Neural cell (in vitro differentiated cells): ENCODE results near the gene GFPT1. TPM values are rescaled to one million over a fixed set of nuclear protein-coding genes. Genes with fewer than 3 reads are reported as not detected.

Source experiments
- H2AFZ ChIP-seq: fragments of 200-600, 300-800 bp; sonication (generic), shearing (Covaris generic); 2 replicates; pipeline ENCODE4 v1.6.0; 2014; ENCODE audit warnings: low read depth, mild to moderate bottlenecking, antibody characterized with exemption, low read length, moderate library complexity
- H3F3A ChIP-seq: fragments of 200-600 bp; shearing (Covaris generic); 2 replicates; pipeline ENCODE4 v1.6.1; 2016; ENCODE audit warnings: mild to moderate bottlenecking, moderate library complexity, mixed read lengths, antibody characterized with exemption, low read length; ENCODE audit not compliant: insufficient read depth, poor library complexity, severe bottlenecking
- H3K27ac ChIP-seq: fragments of 200-600, 300-800 bp; sonication (generic), shearing (Covaris generic); 2 replicates; pipeline ENCODE4 v1.5.1; 2014; ENCODE audit warnings: mild to moderate bottlenecking, low read length, moderate library complexity
- H3K27me3 ChIP-seq: fragments of 300-800, 200-600 bp; sonication (generic), shearing (Covaris generic); 2 replicates; pipeline ENCODE4 v1.6.0; 2014; ENCODE audit warnings: mild to moderate bottlenecking, low read depth, low read length, moderate library complexity; ENCODE audit not compliant: insufficient read depth
- H3K36me3 ChIP-seq: fragments of 300-800, 200-600 bp; sonication (generic), shearing (Covaris generic); 2 replicates; pipeline ENCODE4 v1.5.1; 2014; ENCODE audit warnings: mild to moderate bottlenecking, antibody characterized with exemption, low read length, moderate library complexity; ENCODE audit not compliant: insufficient read depth
- H3K4me2 ChIP-seq: fragments of 300-800, 200-600 bp; sonication (generic), shearing (Covaris generic); 2 replicates; pipeline ENCODE4 v1.6.0; 2014; ENCODE audit warnings: mild to moderate bottlenecking, low read length
- H3K4me3 ChIP-seq: fragments of 300-800, 200-600 bp; sonication (generic), shearing (Covaris generic); 2 replicates; pipeline ENCODE4 v1.5.1; 2014; ENCODE audit warnings: mild to moderate bottlenecking, low read length, moderate library complexity
- H3K79me2 ChIP-seq: fragments of 200-600 bp; shearing (Covaris generic); replicated peaks from 2 replicates; pipeline ENCODE4 v1.6.0; 2014; ENCODE audit warnings: mild to moderate bottlenecking, low read length, moderate library complexity; ENCODE audit not compliant: insufficient read depth
- H3K9ac ChIP-seq: fragments of 300-800, 200-600 bp; sonication (generic), shearing (Covaris generic); 2 replicates; pipeline ENCODE4 v1.6.1; 2016; ENCODE audit warnings: mild to moderate bottlenecking, low read length, mixed read lengths
- H3K9me2 ChIP-seq: fragments of 200-600 bp; shearing (Covaris generic); 2 replicates; pipeline ENCODE4 v1.6.1; 2016; ENCODE audit warnings: mild to moderate bottlenecking, low read length, mixed read lengths; ENCODE audit not compliant: insufficient read depth
- H3K9me3 ChIP-seq: fragments of 200-600, 300-800 bp; sonication (generic), shearing (Covaris generic); 2 replicates; pipeline ENCODE4 v1.6.1; 2016; ENCODE audit warnings: mild to moderate bottlenecking, mixed run types, low read length, moderate library complexity, mixed read lengths
- H4K20me1 ChIP-seq: fragments of 200-600 bp; shearing (Covaris generic); 2 replicates; pipeline ENCODE4 v1.6.1; 2016; ENCODE audit warnings: mild to moderate bottlenecking, mixed run types; ENCODE audit not compliant: insufficient read depth
- EP300 ChIP-seq: fragments of 450-650 bp; conservative IDR thresholded peaks from 2 replicates; pipeline ENCODE4 v1.6.1; 2014; ENCODE audit warnings: antibody characterized with exemption, mild to moderate bottlenecking, moderate library complexity; ENCODE audit not compliant: poor library complexity, severe bottlenecking
- EZH2 ChIP-seq: fragments of 200-600, 300-800 bp; shearing (Covaris generic), sonication (generic); IDR thresholded peaks from 2 replicates; pipeline ENCODE4 v1.6.1; 2014; ENCODE audit warnings: antibody characterized with exemption, low read length, borderline replicate concordance, mild to moderate bottlenecking; ENCODE audit not compliant: insufficient read depth, poor library complexity, severe bottlenecking
- MXI1 ChIP-seq: fragments of 450-650 bp; conservative IDR thresholded peaks from 2 replicates; pipeline ENCODE4 v1.6.1; 2014; ENCODE audit warnings: antibody characterized with exemption, mild to moderate bottlenecking; ENCODE audit not compliant: poor library complexity, severe bottlenecking
- POLR2AphosphoS5 ChIP-seq: IDR thresholded peaks from 2 replicates; pipeline ENCODE4 v1.6.1; 2012
- RAD21 ChIP-seq: fragments of 450-650 bp; conservative IDR thresholded peaks from 2 replicates; pipeline ENCODE4 v1.6.1; 2014; ENCODE audit warnings: antibody characterized with exemption, mild to moderate bottlenecking, moderate library complexity
- SMC3 ChIP-seq: fragments of 450-650 bp; conservative IDR thresholded peaks from 2 replicates; pipeline ENCODE4 v1.6.1; 2014; ENCODE audit warnings: antibody characterized with exemption, mild to moderate bottlenecking, moderate library complexity; ENCODE audit not compliant: poor library complexity
- TAF1 ChIP-seq: IDR thresholded peaks from 2 replicates; pipeline ENCODE4 v1.6.1; 2012; ENCODE audit warnings: low read depth
- polyA plus RNA-seq: library from polyadenylated mRNA; depleted of rRNA; stranded (reverse); fragments of >200 nt; gene quantifications from 2 replicates; pipeline ENCODE4 v1.2.3, GENCODE V29; 2014
- TF ChIP-seq, protein P1 (sequence below): fragments of 450-650 bp; IDR thresholded peaks from 2 replicates; pipeline ENCODE4 v1.5.1; 2014; ENCODE audit warnings: antibody characterized with exemption, mild to moderate bottlenecking, moderate library complexity; ENCODE audit not compliant: poor library complexity, severe bottlenecking
- TF ChIP-seq, protein P2 (sequence below): IDR thresholded peaks from 2 replicates; pipeline ENCODE4 v1.6.1; 2012; ENCODE audit warnings: borderline replicate concordance

GFPT1 gene
- polyA plus RNA-seq, 1 donor from 2014 or later = 39.4 TPM

DNA sequence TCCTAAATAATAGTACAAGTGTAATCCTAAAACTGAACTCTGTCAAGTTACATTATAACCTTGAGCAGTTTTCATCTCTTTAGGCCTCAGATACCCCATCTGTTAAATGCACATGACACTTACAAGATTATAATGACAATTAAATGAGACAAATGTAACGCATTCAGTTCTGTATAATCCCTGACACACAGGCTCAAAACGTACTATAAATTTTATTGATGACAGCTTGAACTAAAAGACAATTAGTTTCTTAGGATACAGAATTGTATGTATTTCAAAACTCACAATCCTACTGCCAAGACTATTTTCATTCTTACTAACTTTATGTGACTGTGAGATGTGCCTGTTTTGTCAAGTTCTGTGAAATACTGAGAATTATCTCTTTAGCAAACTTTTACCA is 56.2 kb downstream of the GFPT1 start:
- Histone ChIP-seq H2AFZ (no peak overlapping the region), H3K9me2 (no peaks in the 10 kb centered on the region), H4K20me1 (no peaks in the 10 kb centered on the region), H3F3A (no peaks in the 10 kb centered on the region), H3K36me3 (no peaks in the 10 kb centered on the region), H3K9me3 (no peaks in the 10 kb centered on the region), H3K27me3 (no peaks in the 10 kb centered on the region), H3K4me2 (no peak overlapping the region), H3K9ac (no peak overlapping the region), H3K4me3 (no peak overlapping the region), H3K27ac (no peak overlapping the region), H3K79me2 (no peaks in the 10 kb centered on the region)
- TF ChIP-seq EZH2 (no peak), MXI1 (no peak), SMC3 (no peak), TAF1 (no peak), RAD21 (no peak), POLR2AphosphoS5 (no peak), EP300 (no peak)
- TF ChIP-seq, protein P1, sequence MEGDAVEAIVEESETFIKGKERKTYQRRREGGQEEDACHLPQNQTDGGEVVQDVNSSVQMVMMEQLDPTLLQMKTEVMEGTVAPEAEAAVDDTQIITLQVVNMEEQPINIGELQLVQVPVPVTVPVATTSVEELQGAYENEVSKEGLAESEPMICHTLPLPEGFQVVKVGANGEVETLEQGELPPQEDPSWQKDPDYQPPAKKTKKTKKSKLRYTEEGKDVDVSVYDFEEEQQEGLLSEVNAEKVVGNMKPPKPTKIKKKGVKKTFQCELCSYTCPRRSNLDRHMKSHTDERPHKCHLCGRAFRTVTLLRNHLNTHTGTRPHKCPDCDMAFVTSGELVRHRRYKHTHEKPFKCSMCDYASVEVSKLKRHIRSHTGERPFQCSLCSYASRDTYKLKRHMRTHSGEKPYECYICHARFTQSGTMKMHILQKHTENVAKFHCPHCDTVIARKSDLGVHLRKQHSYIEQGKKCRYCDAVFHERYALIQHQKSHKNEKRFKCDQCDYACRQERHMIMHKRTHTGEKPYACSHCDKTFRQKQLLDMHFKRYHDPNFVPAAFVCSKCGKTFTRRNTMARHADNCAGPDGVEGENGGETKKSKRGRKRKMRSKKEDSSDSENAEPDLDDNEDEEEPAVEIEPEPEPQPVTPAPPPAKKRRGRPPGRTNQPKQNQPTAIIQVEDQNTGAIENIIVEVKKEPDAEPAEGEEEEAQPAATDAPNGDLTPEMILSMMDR = no peak
- TF ChIP-seq, protein P2, sequence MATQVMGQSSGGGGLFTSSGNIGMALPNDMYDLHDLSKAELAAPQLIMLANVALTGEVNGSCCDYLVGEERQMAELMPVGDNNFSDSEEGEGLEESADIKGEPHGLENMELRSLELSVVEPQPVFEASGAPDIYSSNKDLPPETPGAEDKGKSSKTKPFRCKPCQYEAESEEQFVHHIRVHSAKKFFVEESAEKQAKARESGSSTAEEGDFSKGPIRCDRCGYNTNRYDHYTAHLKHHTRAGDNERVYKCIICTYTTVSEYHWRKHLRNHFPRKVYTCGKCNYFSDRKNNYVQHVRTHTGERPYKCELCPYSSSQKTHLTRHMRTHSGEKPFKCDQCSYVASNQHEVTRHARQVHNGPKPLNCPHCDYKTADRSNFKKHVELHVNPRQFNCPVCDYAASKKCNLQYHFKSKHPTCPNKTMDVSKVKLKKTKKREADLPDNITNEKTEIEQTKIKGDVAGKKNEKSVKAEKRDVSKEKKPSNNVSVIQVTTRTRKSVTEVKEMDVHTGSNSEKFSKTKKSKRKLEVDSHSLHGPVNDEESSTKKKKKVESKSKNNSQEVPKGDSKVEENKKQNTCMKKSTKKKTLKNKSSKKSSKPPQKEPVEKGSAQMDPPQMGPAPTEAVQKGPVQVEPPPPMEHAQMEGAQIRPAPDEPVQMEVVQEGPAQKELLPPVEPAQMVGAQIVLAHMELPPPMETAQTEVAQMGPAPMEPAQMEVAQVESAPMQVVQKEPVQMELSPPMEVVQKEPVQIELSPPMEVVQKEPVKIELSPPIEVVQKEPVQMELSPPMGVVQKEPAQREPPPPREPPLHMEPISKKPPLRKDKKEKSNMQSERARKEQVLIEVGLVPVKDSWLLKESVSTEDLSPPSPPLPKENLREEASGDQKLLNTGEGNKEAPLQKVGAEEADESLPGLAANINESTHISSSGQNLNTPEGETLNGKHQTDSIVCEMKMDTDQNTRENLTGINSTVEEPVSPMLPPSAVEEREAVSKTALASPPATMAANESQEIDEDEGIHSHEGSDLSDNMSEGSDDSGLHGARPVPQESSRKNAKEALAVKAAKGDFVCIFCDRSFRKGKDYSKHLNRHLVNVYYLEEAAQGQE = no peak

DNA sequence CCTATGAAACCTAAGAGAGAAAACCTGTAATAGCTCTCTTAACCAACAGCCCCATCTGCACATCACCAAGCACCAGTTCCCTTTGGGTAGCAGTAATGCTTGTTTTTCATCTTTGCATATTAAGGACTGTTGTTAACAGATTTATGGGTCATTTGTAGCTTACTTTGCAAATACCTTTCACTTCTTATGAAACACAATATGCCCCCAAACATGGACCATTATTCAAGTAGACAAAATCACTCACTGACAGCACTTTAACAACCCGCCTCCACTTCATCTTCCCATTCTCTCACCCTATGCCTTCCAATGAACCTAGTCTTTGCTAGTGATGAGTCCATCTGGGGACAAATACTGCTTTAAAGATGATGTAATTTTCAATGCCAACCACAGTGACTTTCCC is 64.4 kb downstream of the GFPT1 start:
- H4K20me1 ChIP-seq = no peaks in the 10 kb centered on the region
- no peaks in the 10 kb centered on the region for H3K79me2 ChIP-seq
- H3K36me3 ChIP-seq = no peaks in the 10 kb centered on the region
- no peaks in the 10 kb centered on the region for H3K9me2 ChIP-seq
- H3K27ac ChIP-seq = no peak overlapping the region
- H3K9me3 ChIP-seq = no peaks in the 10 kb centered on the region
- H3F3A ChIP-seq = no peaks in the 10 kb centered on the region
- no peak overlapping the region for H2AFZ ChIP-seq
- H3K9ac ChIP-seq = no peak overlapping the region
- H3K4me2 ChIP-seq = no peak overlapping the region
- no peaks in the 10 kb centered on the region for H3K27me3 ChIP-seq
- H3K4me3 ChIP-seq = no peak overlapping the region
- TF ChIP-seq, protein P2 = no peak
- TF ChIP-seq, protein P1 = no peak
- TF ChIP-seq RAD21 = no peak
